GM19328 (cell line): ENCODE results near the gene DNASE2B.

Experiments used
- ATAC-seq: cut with Tn5 transposase; IDR thresholded peaks from one replicate; pipeline ENCODE4 v1.9.1; 2021; ENCODE audit warnings: mild to moderate bottlenecking, moderate library complexity; ENCODE audit not compliant: unreplicated experiment

Gene DNASE2B, protein sequence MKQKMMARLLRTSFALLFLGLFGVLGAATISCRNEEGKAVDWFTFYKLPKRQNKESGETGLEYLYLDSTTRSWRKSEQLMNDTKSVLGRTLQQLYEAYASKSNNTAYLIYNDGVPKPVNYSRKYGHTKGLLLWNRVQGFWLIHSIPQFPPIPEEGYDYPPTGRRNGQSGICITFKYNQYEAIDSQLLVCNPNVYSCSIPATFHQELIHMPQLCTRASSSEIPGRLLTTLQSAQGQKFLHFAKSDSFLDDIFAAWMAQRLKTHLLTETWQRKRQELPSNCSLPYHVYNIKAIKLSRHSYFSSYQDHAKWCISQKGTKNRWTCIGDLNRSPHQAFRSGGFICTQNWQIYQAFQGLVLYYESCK

DNA sequence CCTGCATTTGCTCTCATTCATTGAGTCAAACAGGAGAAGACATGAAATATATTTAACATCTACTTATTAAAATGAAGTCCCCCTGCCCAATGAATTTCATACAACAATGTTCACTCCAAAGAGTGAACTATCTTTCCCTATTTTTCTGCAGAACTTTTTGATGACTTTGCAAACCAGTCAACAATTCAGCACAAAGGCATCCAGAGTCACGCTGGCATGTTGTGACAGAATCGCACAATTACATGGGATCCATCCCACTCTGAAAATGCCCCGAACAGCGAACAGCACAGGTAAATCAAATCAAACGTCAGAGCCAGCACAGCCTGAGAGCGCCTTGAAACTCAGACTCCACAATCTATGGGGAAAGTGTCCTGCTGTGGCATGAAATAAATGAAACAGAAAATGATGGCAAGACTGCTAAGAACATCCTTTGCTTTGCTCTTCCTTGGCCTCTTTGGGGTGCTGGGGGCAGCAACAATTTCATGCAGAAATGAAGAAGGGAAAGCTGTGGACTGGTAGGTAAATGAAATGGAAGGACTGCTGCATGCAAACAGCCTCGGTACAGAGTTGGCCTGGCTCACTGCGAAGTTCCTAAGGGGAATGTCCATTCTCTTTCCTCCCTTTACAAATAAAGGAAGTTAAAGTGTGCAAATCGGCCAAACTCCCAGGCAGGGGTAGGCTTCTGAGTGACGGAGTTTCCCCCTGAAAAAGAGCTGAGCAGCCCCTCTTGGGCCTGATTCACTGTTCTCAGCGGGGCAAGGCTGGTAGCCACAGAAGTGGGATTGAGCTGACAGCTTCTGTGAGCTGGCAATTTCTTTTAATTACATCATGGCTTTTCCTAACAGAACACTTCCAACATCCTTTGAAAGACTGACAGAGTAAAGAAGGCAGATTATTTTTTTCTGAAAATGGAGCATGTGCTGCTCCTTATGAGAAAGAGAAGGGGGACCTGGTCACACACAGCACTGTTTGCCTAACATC lies at the start of gene DNASE2B:
DNASE2B (plus strand) TSS at position 310 of the 981 bp plus-strand sequence; CDS start at position 391, 81 bp downstream.
- ATAC-seq: no peak

DNA sequence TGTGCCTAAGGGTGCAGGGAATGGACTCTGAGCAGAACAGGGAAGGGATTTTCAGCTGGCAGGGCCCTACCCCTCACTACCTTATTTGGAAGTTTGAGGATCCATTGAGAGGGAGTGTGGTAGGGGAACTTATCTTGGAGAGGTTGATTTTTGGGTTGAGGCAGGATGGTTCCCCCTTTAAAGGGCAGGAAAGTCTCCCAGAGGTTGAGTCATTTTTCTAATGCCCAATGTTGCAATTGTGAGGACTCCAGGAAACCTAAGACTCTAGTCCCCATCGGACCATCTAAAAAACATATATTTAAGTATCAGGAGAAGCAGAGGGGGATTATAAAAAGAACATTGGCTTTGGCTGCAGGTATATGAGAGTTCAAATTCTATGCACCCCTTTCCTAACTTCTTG lies 49.5 kb upstream of the DNASE2B start:
- no peak for ATAC-seq

DNA sequence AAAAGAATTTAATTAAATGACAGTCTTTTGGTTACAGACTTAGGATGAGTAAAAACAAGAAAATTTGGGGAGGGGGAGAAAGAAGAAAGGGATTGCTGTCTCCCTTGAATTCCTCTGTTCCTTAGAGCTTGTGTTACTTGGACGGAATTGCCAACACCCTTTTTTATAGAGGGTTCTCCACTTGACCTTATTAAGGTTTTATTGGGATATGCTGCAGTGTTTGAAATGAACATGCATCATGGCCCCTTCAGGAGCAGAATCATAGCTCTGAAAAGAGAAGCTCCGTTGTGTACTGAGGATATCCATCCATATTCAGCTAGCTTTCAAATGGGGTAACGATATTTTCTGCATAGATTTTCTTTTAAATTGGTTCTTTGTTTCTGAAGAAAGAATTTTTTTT lies 48.2 kb upstream of the DNASE2B start:
- no peak for ATAC-seq

DNA sequence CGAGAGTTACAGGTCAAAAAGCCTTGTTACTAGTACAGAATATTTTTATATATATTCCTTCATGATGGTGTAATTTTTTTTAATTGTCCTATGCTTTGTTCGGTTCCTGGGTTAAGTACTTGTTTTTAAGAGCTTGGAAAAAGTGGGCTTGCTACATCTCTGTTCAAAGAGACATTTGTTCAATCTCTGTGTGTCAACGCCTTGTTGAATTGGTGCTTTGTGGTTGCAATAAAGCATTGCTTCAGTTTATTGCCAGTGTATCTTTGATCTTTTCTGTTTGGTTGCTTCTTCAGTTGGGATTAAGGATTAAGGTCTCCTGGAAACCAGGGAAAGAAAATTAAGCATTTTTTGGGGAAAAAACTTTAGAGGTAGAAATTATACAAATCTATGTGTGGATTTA lies 47.7 kb upstream of the DNASE2B start:
- ATAC-seq: no peak

DNA sequence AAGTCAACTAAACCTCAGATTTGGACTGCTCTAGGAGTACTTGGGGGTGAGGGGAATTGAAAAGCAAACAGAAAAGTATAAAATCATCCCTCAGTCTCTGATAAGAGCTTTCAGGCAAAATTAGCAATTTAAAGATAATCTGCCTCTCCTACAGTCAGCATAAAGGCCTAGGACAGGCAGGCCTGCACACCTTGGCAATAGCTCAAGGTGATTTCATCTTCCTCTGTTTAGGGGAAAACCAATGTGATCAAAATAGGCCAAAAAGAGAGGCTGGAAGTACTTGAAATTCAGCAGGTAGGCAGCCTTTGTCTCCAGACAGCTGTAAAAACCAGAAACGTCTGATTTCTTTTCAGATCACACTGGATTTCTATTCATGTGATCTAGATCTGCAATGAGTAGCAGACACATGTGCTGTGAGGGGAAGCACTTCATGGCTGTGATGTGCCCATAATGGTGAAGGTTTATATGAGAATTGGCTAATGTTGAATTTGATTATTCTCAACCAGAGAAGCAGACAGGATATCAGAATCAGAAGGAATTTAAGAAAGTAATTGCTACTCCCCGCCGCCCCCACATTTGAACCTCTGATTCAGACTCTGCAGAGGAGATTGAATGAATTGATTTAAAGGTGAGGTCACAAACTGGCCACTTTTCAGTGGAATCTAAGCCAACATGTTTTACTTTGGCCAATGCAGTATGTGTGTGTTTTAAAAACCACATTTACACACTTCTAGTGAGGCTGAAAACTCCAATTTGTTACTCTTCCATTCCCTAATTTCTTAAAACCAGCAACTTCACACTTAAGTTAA lies 45.8 kb upstream of the DNASE2B start:
- no peak for ATAC-seq

DNA sequence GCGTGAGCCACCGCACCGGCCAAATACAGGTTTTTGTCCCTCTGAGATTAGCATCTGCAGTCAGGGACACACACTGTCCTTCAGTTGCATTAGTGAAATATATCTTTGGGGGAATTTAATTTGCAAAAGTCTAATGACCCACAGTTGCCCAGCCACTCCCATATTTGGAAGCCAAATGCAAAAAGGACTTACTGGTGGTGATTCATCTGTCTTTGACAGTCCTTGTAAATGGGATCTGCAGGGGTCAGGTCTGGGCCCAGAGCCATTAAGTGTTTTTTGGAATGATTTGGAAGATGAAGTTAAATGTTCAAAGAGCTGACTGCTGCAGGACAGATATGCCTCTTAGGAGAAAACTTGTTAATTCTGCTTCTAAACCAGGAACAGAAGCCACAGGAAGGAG lies 44.6 kb upstream of the DNASE2B start:
- no peak for ATAC-seq

DNA sequence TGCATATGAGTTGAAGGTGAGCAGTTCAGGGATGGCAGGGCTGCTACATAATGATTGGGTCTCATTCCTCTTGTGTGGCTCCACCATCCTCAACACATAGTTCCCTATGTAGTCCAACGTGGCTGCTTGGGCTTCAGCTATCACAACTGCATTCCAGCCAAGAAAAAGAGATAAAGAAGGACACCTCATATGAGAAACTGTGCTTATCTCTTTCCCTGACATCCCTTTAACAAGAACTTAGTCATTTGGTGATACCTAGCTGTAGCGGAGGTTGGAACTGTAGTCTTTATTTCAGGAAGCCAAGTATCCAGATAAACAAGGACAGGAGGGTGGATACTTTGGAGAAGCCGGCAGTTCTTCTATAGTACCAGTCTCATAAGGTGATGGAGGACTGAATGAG lies 42.7 kb upstream of the DNASE2B start:
- ATAC-seq: no peak

DNA sequence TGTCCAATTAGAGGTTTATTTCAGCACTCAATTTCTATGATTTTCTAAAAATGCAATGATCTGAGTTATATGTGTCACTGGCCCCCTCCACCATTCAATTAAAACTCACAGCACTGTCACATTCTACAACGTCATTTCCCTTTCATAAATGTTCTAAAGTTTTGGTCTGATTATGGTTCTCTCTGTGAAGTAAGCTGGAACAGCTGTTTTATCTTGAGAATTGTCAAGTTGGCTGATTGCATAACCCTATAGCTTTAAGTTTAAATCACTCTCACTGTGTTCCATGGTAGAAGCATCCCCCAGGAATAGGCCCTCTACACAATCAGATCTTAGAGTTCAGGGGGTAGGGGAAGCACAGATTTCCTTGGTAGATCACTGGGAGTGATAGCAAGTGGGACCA lies 41.4 kb upstream of the DNASE2B start:
- no peak for ATAC-seq

DNA sequence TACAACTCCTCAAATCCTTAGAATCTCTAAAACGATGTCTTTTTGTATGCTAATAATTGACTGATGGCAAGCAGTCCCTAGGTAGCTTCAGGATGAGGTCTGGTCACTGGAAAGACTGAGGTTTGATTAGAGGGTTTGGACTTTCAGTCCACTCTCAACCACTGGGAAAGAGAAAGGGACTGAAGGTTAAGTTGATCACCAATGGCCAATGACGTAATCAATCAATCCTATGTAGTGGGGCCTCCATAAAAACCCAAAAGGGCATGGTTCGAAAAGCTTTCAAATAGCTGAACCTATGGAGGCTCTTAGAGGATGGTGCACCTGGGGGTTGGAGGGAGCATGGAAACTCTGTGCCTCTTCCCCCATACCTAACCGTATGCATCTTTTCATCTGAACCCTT lies 39.6 kb upstream of the DNASE2B start:
- ATAC-seq: no peak

DNA sequence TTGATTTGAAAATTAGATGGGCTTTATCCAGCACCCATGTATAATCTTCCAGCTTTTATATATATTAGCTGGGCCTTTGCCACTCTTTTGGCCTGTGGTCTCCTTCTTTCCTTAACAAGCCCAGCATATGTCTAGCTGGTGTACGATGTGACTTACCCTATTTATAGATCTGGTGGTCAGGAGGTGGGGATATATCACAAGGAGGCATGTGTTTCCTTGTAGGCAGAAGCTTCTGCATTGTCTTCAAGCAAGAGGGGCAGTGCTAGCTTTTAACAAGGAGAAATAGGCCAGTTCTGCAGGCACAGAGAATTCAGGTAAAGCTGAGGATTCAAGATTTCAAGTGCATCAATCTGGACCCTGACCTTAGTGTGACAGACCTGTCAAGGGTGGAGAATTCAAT lies 38.0 kb upstream of the DNASE2B start:
- no peak for ATAC-seq

DNA sequence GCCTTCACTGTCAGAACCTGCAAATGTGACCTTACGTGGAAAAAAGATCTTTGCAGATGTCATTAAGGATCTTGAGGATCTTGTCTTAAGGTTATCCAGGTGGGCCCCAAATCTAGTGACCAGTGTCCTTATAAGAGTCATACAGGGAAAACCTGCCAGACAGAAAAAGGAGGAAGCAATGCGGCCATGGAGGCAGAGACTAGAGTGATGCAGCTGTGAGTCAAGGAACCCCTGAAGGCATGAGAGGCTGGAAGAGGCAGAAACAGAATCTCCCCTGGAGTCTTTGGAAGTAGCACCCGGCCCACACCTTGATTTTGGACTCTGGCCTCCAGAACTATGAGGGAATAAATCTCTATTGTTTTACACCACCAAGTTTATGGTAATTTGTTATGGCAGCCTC lies 36.5 kb upstream of the DNASE2B start:
- no peak for ATAC-seq

DNA sequence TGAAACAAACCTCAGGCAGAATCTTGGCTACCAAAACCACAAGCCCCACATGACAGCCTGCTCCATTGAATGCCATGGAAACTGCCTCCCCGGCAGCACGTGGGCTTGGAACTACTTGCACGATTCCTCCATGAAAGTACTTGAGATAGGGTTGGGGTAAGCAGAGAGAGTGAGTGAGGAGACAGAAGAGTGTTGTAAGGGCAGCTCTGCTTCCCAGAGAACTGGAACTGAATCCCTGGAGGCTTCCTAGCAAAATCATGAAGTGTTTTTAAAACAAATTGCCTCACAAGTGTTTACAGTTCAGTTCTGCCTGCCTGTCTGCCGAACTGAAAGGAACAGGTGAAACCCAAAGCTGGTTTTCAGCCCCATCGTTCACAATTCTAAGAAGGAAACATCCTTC lies 35.3 kb upstream of the DNASE2B start:
- no peak for ATAC-seq

DNA sequence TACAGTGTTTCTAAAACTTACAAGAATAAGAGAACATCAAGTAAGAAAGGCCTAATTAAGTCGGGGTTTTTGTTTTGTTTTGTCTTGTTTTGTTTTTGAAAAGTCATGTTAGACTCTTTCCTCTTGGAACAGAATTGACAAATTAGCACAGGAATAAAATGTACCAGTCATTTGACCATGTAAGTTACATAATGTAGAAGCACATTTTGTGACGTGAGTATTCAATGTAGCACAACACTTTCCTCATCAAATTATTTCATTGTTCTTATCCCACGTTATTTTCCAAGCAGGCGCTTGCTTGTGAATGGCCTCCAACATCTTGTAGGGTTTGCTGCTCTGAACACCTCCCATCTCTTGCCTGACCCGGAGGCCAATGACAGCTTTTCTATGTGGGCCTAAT lies 34.7 kb upstream of the DNASE2B start:
- ATAC-seq: no peak

DNA sequence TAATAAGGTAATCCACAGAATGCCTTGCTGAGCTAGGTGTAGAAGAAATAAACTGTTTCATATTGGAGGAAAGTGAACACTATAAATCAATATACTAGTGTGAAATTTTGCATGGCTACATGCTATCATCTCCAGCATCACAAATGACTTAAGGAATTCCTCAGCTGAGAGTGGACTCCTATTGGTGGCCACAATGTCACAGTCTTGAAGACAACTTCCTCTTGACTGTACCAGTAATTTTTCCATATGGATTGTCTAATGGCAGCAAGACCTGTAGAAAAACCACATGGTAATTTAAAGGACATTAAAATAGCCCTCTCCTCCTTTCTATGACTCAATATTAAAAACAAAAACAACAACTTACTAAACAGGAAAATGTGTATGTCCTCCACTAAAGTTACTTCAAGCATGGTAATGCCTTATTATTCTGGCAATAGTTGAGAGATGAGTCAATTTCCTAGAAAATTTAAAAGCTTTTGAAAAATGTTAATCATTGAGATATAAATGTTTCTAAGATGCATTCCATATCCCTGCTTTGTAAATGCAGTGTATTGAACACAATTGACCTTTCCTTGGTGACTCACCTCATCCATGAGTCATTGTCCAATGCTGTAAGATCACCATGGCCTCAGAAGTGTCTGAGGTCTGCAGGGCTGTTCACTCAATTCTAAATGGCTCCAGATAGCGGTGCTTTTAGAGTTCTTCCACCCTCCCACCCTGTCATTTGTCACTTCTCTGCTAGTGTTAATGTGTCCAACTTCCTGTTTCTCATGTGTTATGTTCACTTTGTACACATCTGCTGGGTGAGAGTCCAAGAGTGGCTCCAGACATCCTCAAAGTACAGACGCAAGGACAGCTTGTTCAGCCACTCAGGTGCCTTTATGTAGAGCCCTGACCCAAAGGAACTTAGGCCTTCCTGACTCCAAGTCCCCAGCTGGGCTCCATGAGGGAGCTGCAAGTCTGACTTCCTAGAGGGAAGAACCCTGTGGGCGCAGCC lies 32.8 kb upstream of the DNASE2B start:
- ATAC-seq: no peak

DNA sequence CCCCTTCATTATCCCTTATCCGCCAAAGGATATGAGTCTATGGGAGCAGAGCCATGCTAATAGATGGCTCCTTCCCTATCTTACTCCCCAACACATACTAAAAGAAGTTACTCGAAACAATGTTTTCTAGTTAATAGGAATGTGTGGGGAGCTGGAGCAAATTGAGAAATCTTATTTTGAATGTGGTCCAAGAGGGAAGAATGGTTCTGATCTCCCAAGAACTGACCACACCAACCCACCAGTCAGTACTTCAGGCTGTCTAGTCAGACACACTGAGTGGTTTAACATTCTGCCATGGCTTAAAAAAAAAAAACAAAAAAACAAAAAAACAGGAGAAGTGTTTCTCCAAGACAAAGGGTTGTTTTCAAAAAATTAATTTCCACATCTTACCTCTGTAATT lies 31.5 kb upstream of the DNASE2B start:
- no peak for ATAC-seq

DNA sequence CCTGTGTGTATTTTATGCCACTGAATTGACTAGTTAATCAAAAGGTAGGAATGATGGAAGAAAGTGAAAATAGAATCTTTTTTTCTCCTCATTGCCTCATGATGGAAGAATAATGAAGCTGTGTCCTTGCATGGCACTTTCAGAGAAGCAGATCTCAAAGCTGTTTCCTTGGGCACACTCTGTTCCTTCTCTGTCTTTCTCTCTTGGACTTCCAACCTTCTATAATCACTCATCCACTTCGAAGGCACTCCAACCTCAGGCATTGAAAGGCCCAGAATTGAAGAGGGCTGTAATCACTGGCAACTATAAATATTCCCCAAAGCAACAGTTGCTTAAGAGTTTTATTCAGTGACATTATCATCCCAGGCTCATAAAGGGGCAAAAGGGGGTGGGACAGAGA lies 31.1 kb upstream of the DNASE2B start:
- ATAC-seq: no peak

DNA sequence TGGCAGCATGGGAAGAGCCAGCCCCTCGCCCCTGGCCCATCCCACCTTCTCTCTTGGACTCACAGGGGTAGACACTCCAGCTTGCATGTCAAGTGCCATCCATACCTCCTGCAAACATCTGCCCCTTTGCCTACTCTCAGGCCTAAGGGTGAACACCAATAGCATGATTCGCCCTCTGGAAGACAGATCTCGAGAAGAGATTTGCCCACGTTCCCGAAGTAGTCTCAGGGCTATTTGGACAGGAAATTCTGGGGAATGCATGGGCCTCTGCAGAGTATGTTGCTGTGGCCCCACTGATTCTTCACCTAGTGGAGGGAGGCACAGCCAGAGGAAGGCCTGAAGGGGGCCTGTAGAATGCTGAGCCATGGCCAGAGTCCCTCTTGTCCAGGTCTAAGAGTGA lies 29.8 kb upstream of the DNASE2B start:
- ATAC-seq: no peak

DNA sequence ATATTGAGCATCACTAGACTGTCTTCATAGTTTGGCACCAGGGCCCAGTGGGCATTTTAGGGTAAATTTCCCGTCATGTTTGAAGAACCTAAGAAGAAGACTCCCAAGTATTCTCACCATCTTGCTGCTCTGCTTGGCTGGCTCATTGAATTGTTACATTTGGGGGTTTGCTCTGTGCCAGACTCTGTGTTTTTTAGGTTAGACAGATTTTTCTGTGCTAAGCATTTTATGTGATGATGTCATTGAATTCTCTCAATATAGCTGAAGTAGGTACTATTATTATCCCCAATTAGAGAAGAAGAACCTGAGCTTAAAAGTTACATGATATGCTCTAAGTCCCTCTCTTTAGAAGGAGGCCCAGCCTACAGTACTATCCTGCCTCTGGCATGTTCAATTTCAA lies 28.0 kb upstream of the DNASE2B start:
- ATAC-seq: no peak

DNA sequence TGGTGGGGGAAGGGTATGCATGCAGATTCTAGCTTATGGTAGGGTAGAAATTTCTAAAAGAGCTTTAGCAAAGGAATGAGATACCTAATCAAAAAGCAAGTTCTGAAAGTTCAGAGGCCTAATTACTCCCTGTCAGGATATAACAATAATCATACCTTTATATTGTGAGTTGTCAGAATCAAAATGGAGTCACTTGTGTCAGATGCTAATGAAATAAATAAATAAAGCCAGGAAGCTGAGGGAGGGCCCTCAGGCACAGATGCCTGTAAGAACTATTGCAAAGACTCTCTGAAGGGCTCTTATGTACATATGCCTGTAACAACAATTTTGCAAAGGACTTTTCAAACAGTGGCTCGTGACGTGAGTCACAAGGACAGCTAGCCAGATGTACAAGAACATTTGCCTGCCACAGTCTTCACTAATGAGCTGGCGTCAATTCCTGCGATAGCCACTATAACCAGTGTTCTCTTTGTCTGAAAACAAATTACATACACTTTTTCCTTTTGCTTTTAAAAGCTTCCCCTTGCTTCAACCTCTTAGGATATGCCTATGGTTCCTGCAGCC lies 27.4 kb upstream of the DNASE2B start:
- ATAC-seq: no peak
